GM13977 (cell line): ENCODE results near the gene TMEM198.
A peak's percentile ranks its signal among the peaks of the same experiment; 100 is the strongest.

Source experiments
- DNase-seq: peaks from one replicate; pipeline ENCODE4 v3.0.0; 2012; ENCODE audit warnings: low spot score
- in situ Hi-C: fragments of 300-500 bp; cut with MboI; formaldehyde crosslinking; loops from one replicate; pipeline ENCODE4 v1.12.0; 2022; ENCODE audit warnings: low sequenced_read_pairs, low pct_unique_long_range_greater_than_20kb, mixed read lengths, inconsistent platforms; ENCODE audit not compliant: unreplicated experiment
- TF ChIP-seq, protein P1 (sequence below): IDR thresholded peaks from 2 replicates; pipeline ENCODE4 v1.5.1; 2012; ENCODE audit warnings: mild to moderate bottlenecking, control low read depth; ENCODE audit not compliant: insufficient read depth; ENCODE audit errors: extremely low read depth, missing control alignments

Gene TMEM198

GRCh38 chr2:219519526-219519916 is 24.3 kb upstream of the TMEM198 start:
- no peak for DNase-seq
- in situ Hi-C loops = no loop called here
- TF ChIP-seq, protein P1, sequence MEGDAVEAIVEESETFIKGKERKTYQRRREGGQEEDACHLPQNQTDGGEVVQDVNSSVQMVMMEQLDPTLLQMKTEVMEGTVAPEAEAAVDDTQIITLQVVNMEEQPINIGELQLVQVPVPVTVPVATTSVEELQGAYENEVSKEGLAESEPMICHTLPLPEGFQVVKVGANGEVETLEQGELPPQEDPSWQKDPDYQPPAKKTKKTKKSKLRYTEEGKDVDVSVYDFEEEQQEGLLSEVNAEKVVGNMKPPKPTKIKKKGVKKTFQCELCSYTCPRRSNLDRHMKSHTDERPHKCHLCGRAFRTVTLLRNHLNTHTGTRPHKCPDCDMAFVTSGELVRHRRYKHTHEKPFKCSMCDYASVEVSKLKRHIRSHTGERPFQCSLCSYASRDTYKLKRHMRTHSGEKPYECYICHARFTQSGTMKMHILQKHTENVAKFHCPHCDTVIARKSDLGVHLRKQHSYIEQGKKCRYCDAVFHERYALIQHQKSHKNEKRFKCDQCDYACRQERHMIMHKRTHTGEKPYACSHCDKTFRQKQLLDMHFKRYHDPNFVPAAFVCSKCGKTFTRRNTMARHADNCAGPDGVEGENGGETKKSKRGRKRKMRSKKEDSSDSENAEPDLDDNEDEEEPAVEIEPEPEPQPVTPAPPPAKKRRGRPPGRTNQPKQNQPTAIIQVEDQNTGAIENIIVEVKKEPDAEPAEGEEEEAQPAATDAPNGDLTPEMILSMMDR = no peak

GRCh38 chr2:219520079-219520478 is 23.7 kb upstream of the TMEM198 start:
- in situ Hi-C loops = no loop called here
- TF ChIP-seq, protein P1 = no peak
- no peak for DNase-seq

DNA sequence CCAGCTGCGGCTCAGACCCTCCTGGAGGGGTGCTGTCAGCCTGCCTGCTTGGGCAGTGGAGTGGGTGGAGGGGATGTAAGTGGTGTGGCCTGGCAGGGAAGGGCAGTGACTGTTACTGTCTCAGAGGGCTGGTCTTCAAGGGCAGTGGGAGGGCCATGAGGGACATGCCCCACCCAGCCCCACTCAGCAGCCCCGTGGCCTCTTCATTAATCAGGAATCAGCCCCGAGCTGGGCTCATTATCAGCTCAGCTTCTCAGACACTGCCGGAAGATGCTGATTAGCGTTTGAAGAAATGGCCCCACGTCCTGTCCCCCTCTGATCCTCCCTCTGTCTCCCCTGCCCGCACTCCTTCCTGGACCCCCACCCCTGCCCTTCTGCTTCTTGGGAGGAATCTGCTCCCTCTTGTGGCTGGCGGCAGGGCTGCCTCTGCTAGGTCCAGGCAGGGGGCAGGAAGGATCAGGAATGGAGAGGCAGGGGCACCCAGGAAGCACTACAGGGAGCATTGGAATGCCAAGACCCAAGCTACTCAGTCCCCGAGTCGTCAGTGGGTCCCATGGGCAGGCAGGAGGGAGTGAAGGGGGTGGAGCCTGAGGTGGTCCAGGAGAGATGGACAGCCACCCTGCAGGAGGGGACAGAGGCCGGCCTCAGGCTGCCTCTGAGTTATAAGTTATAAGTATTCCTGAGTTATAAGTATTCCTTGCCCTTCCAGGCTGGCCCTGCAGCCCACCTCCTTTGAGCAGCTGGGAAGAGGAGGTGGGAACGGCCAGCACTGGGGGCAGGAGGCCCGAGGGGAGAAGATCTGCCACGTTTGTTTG is 22.6 kb upstream of the TMEM198 start:
- TF ChIP-seq, protein P1 = peak; percentile 42
- DNase-seq = no peak
- in situ Hi-C loops = no loop called here

- in situ Hi-C loops = no loop called here
- TF ChIP-seq, protein P1 = no peak
- DNase-seq = no peak
Measured at GRCh38 chr2:219522111-219523030, 21.5 kb upstream of the TMEM198 start.

DNA sequence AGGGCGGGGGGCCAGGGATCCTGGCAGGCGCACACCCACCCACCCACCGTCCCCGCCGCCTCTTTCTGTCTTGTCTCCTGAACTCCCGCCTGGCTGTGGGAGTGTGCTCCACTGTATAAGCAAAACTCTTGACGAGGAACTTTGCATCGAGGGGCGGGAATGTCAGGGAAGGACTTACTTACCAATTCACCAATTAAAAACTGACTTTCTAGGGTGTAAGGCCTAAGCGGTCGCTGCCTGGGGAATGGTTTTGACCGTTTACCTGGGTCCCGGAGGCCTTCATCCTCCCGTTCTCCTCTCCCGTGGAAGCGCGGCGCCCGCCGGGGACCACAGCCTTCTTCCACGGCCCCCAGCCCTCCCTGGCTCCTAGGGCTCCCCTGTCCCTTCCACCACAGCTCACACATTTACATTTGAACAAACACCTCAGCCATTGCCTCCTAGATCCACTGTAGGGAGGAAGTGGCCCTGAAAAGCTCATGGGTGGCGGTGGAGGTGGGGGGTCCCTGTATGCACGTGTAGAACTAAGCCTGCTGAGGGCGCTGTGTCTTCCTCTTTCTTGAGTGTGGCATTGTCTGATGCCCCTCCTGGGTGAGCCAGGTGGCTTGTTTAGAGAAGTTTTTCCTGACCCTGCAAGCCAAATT is 20.7 kb upstream of the TMEM198 start:
- no peak for DNase-seq
- in situ Hi-C loops = no loop called here
- TF ChIP-seq, protein P1 = no peak

DNA sequence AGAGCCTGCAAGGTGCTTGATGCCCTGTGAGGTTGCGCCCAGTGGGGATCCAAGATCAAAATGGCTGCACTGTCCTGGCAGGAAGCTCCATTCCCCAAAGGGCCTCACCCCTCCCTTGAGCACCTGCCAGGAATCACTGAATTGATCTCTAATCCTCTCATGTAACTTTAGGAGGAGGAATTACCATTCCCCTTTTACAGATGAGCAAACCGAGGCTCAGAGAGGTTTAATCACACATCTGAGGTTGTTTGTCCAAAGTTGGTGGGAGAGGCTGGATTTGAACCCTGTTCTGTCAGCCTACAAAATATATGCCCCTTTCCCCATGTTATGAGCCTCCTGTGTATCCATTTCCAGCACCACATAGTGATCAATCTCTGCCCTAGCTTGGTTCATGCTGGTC is 19.0 kb upstream of the TMEM198 start:
- in situ Hi-C loops = no loop called here
- TF ChIP-seq, protein P1 = no peak
- no peak for DNase-seq
